GM19351 (cell line): ENCODE data around the gene ENOPH1.
"Not testable (repeated sequence)": the region's sequence is repeated elsewhere in the genome, so short reads cannot be mapped to it uniquely, and the experiment has no call there.

ENCODE experiments used
- ATAC-seq: cut with Tn5 transposase; IDR thresholded peaks from one replicate; pipeline ENCODE4 v1.9.1; 2021; ENCODE audit warnings: mild to moderate bottlenecking, moderate library complexity; ENCODE audit not compliant: unreplicated experiment

ENOPH1 gene

GRCh38 chr4:82430193-82430963, at the start of gene ENOPH1, which contains the start of gene HNRNPDL:
Gene ENOPH1, plus strand, starts transcription at chr4:82430590. Its CDS starts 240 bp downstream, at chr4:82430830.
Gene HNRNPDL, minus strand, starts transcription at chr4:82430462. Its CDS starts 772 bp downstream, at chr4:82429690.
- peak; percentile 66 for ATAC-seq

DNA sequence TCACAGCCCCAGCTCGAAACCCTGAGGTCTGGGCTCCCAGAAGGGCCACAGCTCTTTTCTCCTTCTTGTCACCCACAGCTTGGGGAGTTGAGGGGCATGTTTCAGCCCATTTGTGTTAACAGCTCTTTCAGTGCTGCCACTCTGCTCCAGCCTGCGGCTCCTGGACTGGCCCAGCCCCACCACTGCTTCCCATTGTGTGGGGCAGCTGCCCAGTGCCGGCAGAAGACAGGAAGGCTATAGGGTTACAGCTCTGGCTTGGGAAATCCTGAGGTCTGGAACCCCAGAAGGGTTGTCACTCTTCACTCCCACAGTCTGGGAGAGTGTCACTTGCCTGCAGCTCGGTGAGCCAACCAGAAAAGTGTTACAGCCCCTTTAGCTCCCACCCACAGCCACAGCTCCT, 49.6 kb upstream of the ENOPH1 start:
- no peak for ATAC-seq

GRCh38 chr4:82381235-82381634, 49.2 kb upstream of the ENOPH1 start:
- no peak for ATAC-seq

DNA sequence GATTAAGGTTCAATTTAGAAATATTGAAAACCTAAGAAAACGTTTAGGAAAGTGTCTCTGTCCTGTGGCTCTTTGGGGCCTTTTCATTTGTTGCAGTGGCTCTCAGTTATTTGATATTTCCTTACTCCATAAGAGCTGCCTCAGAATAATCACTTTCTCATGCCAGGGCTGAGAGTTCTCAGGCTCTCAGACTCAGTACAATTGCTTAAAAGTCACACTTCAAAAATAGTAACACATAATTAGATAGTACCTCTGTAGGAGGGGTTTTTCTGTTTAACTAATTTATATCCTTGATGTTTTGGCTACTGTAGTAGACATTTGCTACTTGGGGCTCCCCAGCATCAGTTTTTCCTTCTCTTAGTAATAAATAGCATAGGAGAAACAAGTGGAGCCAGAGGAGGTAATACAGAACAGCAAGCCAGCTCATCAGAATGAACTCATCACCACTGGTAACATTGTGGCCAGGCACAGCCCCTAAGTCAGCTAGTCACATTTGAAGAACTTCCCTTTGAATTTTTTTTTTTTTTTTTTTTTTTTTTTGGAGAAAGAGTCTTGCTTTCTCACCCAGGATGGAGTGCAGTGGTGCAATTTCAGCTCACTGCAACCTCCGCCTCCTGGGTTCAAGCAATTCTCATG, 48.6 kb upstream of the ENOPH1 start:
- ATAC-seq, result no peak

- no peak for ATAC-seq
Measured at GRCh38 chr4:82382751-82383150, 47.6 kb upstream of the ENOPH1 start.

GRCh38 chr4:82386312-82386711, 44.1 kb upstream of the ENOPH1 start:
- ATAC-seq, result not testable (repeated sequence)

DNA sequence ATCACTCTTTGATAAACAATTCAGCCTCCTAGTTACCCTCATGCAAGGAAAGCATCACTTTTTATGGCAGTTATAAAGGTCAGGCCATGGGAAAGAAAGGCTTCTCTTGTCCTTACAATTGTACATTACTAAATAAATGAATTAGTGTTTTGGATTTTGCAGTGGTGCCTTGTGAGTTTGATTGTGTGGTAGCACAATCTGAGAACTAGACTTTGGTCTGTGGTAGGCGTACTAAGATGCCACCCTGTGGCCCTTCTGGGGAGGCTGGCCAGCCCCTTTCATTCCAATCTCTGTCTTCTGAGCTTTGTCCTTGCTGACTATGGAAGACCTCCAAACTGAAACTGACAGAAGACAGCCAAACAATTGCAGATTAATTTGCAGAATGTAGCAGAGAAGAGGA, 42.0 kb upstream of the ENOPH1 start:
- no peak for ATAC-seq

GRCh38 chr4:82390061-82390460, 40.3 kb upstream of the ENOPH1 start:
- not testable (repeated sequence) for ATAC-seq

DNA sequence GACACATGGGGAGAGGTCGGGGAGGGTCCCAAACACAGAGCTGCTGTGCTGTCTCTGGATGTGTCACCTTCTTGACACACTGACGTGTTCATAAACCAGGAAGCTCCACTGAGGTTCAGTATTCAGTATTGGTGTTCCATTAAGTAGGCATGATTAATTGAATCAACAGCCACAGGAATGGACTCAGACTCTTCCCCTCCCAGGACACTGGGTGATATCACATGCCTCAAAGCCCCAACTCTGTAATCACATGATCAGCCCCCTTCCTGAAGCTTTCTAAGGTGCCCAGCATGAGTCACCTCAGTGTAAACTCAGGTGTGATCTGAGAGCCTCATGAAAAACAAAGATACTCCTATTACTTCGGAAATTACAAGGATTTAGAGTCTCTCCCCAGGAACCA, 35.5 kb upstream of the ENOPH1 start:
- ATAC-seq, result no peak

- no peak for ATAC-seq
Measured at GRCh38 chr4:82397527-82397926, 32.9 kb upstream of the ENOPH1 start.

GRCh38 chr4:82398263-82398662, 32.1 kb upstream of the ENOPH1 start:
- ATAC-seq, result no peak

DNA sequence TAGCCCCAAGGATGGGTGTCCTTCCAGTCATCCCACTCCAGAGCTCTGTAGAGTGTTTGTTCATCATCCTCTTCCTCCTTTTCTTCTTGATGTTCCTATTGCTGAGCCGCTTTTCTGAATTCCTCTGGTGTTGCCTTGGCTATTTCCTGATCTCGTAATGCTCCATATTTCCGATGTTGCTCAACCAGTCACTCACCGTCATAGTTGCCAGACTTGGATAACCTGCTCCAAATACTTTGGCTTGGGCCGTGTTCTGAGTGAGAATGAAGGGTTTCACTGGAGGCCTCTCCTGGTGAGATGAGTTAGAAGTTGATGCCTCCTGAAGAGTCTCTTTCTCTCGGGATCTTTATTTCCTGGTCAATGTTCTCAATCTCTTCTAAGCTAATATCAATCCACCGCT, 28.8 kb upstream of the ENOPH1 start:
- no peak for ATAC-seq

- ATAC-seq, result no peak
Measured at GRCh38 chr4:82402196-82402775, 28.1 kb upstream of the ENOPH1 start.

- no peak for ATAC-seq
Measured at GRCh38 chr4:82403725-82404124, 26.7 kb upstream of the ENOPH1 start.

DNA sequence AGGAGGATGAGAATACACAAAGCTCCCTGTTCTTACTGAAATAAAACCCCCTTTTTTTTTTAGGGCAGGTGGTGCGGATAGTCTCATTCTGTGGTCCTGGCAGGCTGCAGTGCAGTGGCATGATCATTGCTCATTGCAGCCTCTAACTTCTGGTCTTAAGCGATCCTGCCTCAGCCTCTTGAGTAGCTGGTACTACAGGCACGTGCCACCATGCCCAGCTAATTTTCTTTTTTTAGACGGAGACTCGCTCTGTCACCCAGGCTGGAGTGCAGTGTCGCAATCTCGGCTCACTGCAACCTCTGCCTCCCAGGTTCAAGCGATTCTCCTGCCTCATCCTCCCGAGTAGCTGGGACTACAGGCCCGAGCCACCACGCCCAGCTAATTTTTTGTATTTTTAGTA, 15.3 kb upstream of the ENOPH1 start:
- ATAC-seq, result not testable (repeated sequence)

DNA sequence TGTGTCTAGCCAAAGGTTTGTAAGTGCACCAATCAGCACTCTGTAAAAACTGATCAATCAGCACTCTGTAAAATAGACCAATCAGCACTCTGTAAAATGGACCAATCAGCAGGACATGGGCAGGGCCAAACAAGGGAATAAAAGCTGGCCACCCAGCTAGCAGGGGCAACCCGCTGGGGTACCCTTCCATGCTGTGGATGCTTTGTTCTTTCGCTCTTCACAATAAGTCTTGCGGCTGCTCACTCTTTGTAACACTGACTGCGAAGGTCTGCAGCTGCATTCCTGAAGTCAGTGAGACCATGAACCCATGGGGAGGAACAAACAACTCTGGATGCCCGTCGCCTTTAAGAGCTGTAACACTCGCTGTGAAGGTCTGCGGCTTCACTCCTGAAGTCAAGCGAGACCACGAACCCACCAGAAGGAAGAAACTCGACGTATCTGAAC, 14.4 kb upstream of the ENOPH1 start:
- ATAC-seq, result no peak

GRCh38 chr4:82419451-82419850, 10.9 kb upstream of the ENOPH1 start:
- no peak for ATAC-seq

DNA sequence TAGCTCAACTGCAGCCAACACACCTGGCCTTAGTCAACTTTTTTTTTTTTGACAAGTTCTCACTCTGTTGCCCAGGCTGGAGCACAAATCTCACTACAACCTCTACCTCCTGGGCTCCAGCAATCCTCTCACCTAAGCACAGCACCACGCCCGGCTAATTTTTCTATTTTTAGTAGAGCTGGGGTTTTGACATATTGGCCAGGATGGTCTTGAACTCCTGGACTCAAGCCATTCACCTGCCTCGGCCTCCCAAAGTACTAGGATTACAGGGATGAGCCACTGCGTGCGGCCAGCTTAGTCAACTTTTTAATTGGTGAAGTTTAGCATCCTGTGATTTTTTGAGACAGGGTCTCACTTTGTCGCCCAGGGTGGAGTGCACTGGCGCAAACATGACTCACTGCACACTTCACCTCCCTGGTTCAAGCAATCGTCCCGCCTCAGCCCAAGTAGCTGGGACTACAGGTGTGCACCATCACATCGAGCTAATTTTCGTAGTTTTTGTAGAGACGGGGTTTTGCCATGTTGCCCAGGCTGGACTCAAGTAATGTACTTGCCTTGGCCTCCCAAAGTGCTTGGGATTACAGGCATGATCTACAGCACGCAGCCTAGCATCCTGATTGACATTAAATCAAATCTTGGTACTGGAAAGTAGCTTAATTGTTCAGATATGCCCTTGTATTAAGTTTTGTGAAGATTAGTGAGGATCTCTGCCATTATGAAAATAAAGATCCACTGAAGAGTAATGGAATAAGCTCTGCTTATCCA, 8.4 kb upstream of the ENOPH1 start:
- ATAC-seq, result no peak

DNA sequence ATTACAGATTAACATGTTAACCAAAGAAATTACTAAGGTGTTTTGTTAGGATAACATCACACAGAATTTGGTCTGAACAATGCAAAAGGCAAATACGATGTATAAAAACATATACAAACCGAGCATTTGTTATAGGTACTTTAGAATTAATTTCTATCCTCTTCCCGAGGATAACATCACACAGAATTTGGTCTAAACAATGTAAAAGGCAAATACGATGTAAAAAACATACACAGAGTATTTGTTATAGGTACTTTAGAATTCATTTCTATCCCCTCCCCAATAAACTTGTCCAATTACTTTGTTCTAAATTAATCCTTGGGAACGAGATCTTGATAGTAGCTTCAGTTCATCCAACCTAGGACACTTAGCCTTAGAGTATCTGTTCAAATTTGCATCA, 7.8 kb upstream of the ENOPH1 start:
- no peak for ATAC-seq

- no peak for ATAC-seq
Measured at GRCh38 chr4:82423245-82424054, 6.9 kb upstream of the ENOPH1 start.
